Retinal pigment epithelial cell (primary cell): ENCODE data around the gene MRPL24.

Experiments used
- DNase-seq: peaks from one replicate; pipeline ENCODE4 v3.0.0-alpha.2; 2010; ENCODE audit warnings: low read depth
- H3K4me3 ChIP-seq: 2 replicates; pipeline ENCODE4 v1.5.1; 2011; ENCODE audit warnings: mild to moderate bottlenecking, low read length, control low read depth, moderate library complexity
- CTCF ChIP-seq: conservative IDR thresholded peaks from 2 replicates; pipeline ENCODE4 v1.5.1; 2011; ENCODE audit warnings: low read depth, low read length, control low read depth, inconsistent platforms

The MRPL24 gene

GRCh38 chr1:156704930-156705320, 36.0 kb downstream of the MRPL24 start:
- peak overlapping the region; percentile 54 for H3K4me3 ChIP-seq
- no peak for TF ChIP-seq CTCF
- no peak for DNase-seq

- no peak for TF ChIP-seq CTCF
- peak overlapping the region; percentile 54 for H3K4me3 ChIP-seq
- DNase-seq, result no peak
These were observed 36.6 kb downstream of the MRPL24 start for GRCh38 chr1:156704166-156704711.

- no peak for TF ChIP-seq CTCF
- no peak for DNase-seq
- peak overlapping the region; percentile 54 for H3K4me3 ChIP-seq
These were observed 37.1 kb downstream of the MRPL24 start for GRCh38 chr1:156703741-156704140.

- DNase-seq, result no peak
- peak overlapping the region; percentile 54 for H3K4me3 ChIP-seq
- no peak for TF ChIP-seq CTCF
These were observed 37.6 kb downstream of the MRPL24 start for GRCh38 chr1:156703336-156703735.

- no peak for DNase-seq
- no peak overlapping the region for H3K4me3 ChIP-seq
- no peak for TF ChIP-seq CTCF
These were observed 40.0 kb downstream of the MRPL24 start for GRCh38 chr1:156700736-156701531.

DNA sequence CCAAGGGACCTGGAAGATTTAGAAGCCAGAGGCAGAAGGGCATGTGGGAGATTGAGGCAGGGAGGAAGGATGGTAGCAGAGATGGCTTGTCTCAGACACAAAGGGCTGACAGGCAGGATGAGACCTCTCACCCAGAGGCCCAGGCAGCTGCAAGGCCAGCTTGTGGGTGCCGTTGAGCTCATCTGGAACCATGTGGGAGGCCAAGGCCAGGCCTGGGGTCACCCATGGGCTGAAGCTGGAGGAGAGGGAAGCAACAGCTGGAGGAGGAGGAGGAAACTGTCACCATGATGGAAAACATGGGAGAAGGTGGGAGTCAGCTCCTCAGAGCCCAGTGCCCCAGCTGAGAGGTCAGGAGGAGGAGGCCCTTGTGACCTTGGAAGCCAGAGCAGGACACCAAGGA, 41.9 kb downstream of the MRPL24 start:
- DNase-seq, result no peak
- TF ChIP-seq CTCF, result no peak
- H3K4me3 ChIP-seq, result no peak overlapping the region

DNA sequence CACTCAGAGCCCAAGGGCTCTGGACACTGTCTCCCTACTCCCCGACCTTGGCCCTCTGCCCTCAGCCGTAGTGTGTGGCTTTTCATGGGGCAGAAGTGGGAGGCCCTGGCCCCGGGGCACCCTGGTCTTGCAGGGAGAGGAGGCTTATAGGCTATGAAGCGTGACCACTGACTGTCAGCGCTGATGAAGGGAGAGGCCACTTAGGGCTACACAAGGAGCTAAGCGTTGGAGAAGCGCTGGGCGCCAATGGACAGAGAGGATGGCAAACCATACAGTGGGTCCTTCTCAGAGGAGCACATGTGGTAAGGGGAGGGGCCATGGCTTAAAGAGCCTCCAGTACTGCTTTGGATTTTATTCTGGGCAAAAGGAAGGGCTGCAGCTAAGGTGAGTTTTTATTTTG, 43.4 kb downstream of the MRPL24 start:
- H3K4me3 ChIP-seq, result no peak overlapping the region
- TF ChIP-seq CTCF, result no peak

More for the DNA sequence above, 43.4 kb downstream of the MRPL24 start:
- DNase-seq, result no peak
